Fibroblast of pulmonary artery (primary cell): ENCODE results near the gene OSTC.

Experiments used
- DNase-seq: peaks from one replicate; pipeline ENCODE4 v3.0.0-alpha.2; 2010; ENCODE audit warnings: low read depth
- H3K4me3 ChIP-seq: replicated peaks from 2 replicates; pipeline ENCODE4 v1.5.1; 2011; ENCODE audit warnings: low read depth, mild to moderate bottlenecking, control low read depth, low read length, moderate library complexity
- CTCF ChIP-seq: IDR thresholded peaks from 2 replicates; pipeline ENCODE4 v1.5.1; 2011; ENCODE audit warnings: mild to moderate bottlenecking, control low read depth, low read length, inconsistent platforms; ENCODE audit errors: missing control alignments

Gene OSTC

GRCh38 chr4:108650212-108651013 is at the start of gene OSTC:
Gene OSTC (plus strand): TSS chr4:108650599. CDS start chr4:108650656, 57 bp downstream.
- DNase-seq: peak; percentile 98

GRCh38 chr4:108601106-108601505 is 49.3 kb upstream of the OSTC start:
- H3K4me3 ChIP-seq: no peak overlapping the region
- TF ChIP-seq CTCF: no peak
- DNase-seq: no peak

More at GRCh38 chr4:108650212-108651013, at the start of gene OSTC:
- H3K4me3 ChIP-seq: peak within 1 kb of the TSS; percentile 61
- TF ChIP-seq CTCF: peak; percentile 2

GRCh38 chr4:108601532-108601931 is 48.9 kb upstream of the OSTC start:
- no peak for TF ChIP-seq CTCF
- no peak overlapping the region for H3K4me3 ChIP-seq
- no peak for DNase-seq

- no peak overlapping the region for H3K4me3 ChIP-seq
- DNase-seq: no peak
- TF ChIP-seq CTCF: no peak
Measured at GRCh38 chr4:108602163-108602562, 48.2 kb upstream of the OSTC start.

- no peak overlapping the region for H3K4me3 ChIP-seq
- no peak for TF ChIP-seq CTCF
- no peak for DNase-seq
Measured at GRCh38 chr4:108607079-108607815, 43.2 kb upstream of the OSTC start.

- peak; percentile 63 for DNase-seq
- peak; percentile 57 for TF ChIP-seq CTCF
- peak overlapping the region; percentile 57 for H3K4me3 ChIP-seq
Measured at GRCh38 chr4:108611365-108611764, 39.0 kb upstream of the OSTC start.

GRCh38 chr4:108612365-108612764 is 38.0 kb upstream of the OSTC start:
- no peak for DNase-seq
- H3K4me3 ChIP-seq: no peak overlapping the region
- no peak for TF ChIP-seq CTCF
